ENCODE results near the gene NEDD4. TPM values are rescaled to one million over a fixed set of nuclear protein-coding genes. Genes with fewer than 3 reads are reported as not detected.

Gene NEDD4
- polyA plus RNA-seq, 2 of the 4 experiments (the other 2 are of a cell fraction): 56.4 to 78.8 TPM

GRCh38 chr15:55990516-55990915 lies 2.9 kb downstream of the NEDD4 start:
- TF ChIP-seq RCOR1 (IDR thresholded peaks at IDR 0.05; ENCODE audit: low read depth, low read length): no peak
- no peak for TF ChIP-seq ATOH8 (CRISPR knock-in tag; IDR thresholded peaks at IDR 0.05; ENCODE audit: low read depth)
- TF ChIP-seq CEBPB (IDR thresholded peaks at IDR 0.05): no peak
- TF ChIP-seq USF2 (IDR thresholded peaks at IDR 0.05): no peak
- Histone ChIP-seq H3K27ac (peak overlapping the region in 1 of 2 experiments; percentile 92; a peak in 2 of 6 replicates), H3K4me3 (no peak overlapping the region), H3K4me1 (peaks cover 30% of the 10 kb centered on the region), H3K4me2 (peak overlapping the region; percentile 92), H3K9me3 (no peaks in the 10 kb centered on the region)
- ChIA-PET CTCF (interaction anchor here (1.2 to 7.0 kb wide), 4 partner anchors 15 to 64 kb away, joined by 3 to 68 read pairs (median 4); no protein-coding TSS in a partner anchor), POLR2A (no interaction called here)
- no peak for DNase-seq (ENCODE audit: low read depth in 1 of 2, low spot score in 1 of 2)
- ATAC-seq: no peak
- no peak for FAIRE-seq
- 95% methylated on average over 2 of the region's 2 CpGs for WGBS (ENCODE audit: missing lambda C conversion rate)

GRCh38 chr15:55989383-55989782 lies 4.0 kb downstream of the NEDD4 start:
- POLR2A ChIA-PET: no interaction called here
- ATAC-seq: no peak

GRCh38 chr15:55981582-55982249 lies 11.7 kb downstream of the NEDD4 start:
- no peak overlapping the region for H3K4me2 ChIP-seq
- WGBS (ENCODE audit: missing lambda C conversion rate): 76% methylated on average over 2 of the region's 2 CpGs
- no peak for FAIRE-seq
- no peaks in the 10 kb centered on the region for H3K9me3 ChIP-seq
- H3K27ac ChIP-seq: no peak overlapping the region
- no peak for ATAC-seq
- no peak overlapping the region for H3K4me3 ChIP-seq
- TF ChIP-seq JUN (IDR thresholded peaks at IDR 0.05) (no peak), HMGXB4 (CRISPR knock-in tag; IDR thresholded peaks at IDR 0.05; ENCODE audit: borderline replicate concordance) (no peak)
- ChIA-PET CTCF (interaction anchor here (0.6 to 1.0 kb wide), 2 partner anchors 71 to 145 kb away, joined by 3 read pairs; no protein-coding TSS in a partner anchor), POLR2A (no interaction called here)
- H3K4me1 ChIP-seq: peaks cover 23% of the 10 kb centered on the region; the same call in 2 of the 3 replicates
- DNase-seq (ENCODE audit: low read depth in 1 of 2, low spot score in 1 of 2): no peak

More at GRCh38 chr15:55989383-55989782, 4.0 kb downstream of the NEDD4 start:
- CTCF ChIA-PET: interaction anchor here (0.6 to 7.0 kb wide), 12 partner anchors 11 to 626 kb away, joined by 3 to 68 read pairs (median 4); no protein-coding TSS in a partner anchor
- no peak for FAIRE-seq
- TF ChIP-seq MYC (IDR thresholded peaks at IDR 0.05; ENCODE audit: borderline replicate concordance, low read length): no peak
- TF ChIP-seq BCL3 (IDR thresholded peaks at IDR 0.05): no peak
- no peak for TF ChIP-seq SMC3 (IDR thresholded peaks at IDR 0.05)
- TF ChIP-seq KDM5A (IDR thresholded peaks at IDR 0.05): no peak
- Histone ChIP-seq H3K4me3 (no peak overlapping the region), H3K4me2 (no peak overlapping the region), H3K27ac (no peak overlapping the region), H3K9me3 (no peaks in the 10 kb centered on the region), H3K4me1 (peaks cover 23% of the 10 kb centered on the region)
- DNase-seq (ENCODE audit: low read depth in 1 of 2, low spot score in 1 of 2): peak in 1 of 2 experiments; percentile 24
- 89% methylated on average over 2 of the region's 2 CpGs for WGBS (ENCODE audit: missing lambda C conversion rate)

GRCh38 chr15:55980511-55980910 lies 12.9 kb downstream of the NEDD4 start:
- DNase-seq (ENCODE audit: low read depth in 1 of 2, low spot score in 1 of 2): no peak
- H3K4me2 ChIP-seq: no peak overlapping the region
- peaks cover 23% of the 10 kb centered on the region; the same call in 2 of the 3 replicates for H3K4me1 ChIP-seq
- H3K4me3 ChIP-seq: no peak overlapping the region
- ATAC-seq: no peak
- POLR2A ChIA-PET: no interaction called here
- 91% methylated on average over 4 of the region's 4 CpGs for WGBS (ENCODE audit: missing lambda C conversion rate)
- H3K9me3 ChIP-seq: no peaks in the 10 kb centered on the region
- no peak for FAIRE-seq
- CTCF ChIA-PET: interaction anchor here (0.6 to 0.7 kb wide), 2 partner anchors 67 to 1141 kb away, joined by 3 read pairs; no protein-coding TSS in a partner anchor
- H3K27ac ChIP-seq: no peak overlapping the region
- TF ChIP-seq CBX8 (IDR thresholded peaks at IDR 0.05): no peak
- TF ChIP-seq SREBF2 (IDR thresholded peaks at IDR 0.05): no peak
- TF ChIP-seq CHD2 (IDR thresholded peaks at IDR 0.05; ENCODE audit: low read length, partially characterized antibody): no peak
- TF ChIP-seq MAZ (IDR thresholded peaks at IDR 0.05; ENCODE audit: borderline replicate concordance, low read depth, low read length): no peak
- TF ChIP-seq ZFP36 (IDR thresholded peaks at IDR 0.05; ENCODE audit: borderline replicate concordance, partially characterized antibody): no peak
- no peak for TF ChIP-seq HMGXB4 (CRISPR knock-in tag; IDR thresholded peaks at IDR 0.05; ENCODE audit: borderline replicate concordance)
- TF ChIP-seq MYC (IDR thresholded peaks at IDR 0.05; ENCODE audit: borderline replicate concordance, low read length): no peak
- no peak for TF ChIP-seq HDAC2 (IDR thresholded peaks at IDR 0.05)
- no peak for TF ChIP-seq PBX3 (IDR thresholded peaks at IDR 0.05)
- TF ChIP-seq NFE2L2 (conservative IDR thresholded peaks at IDR 0.05; ENCODE audit: low read length): no peak
- TF ChIP-seq POLR2AphosphoS2 (conservative IDR thresholded peaks at IDR 0.05; ENCODE audit: low read length): no peak
- no peak for TF ChIP-seq NPAS2 (CRISPR knock-in tag; IDR thresholded peaks at IDR 0.05; ENCODE audit: borderline replicate concordance)
- no peak for TF ChIP-seq HEYL (CRISPR knock-in tag; IDR thresholded peaks at IDR 0.05)

Measured in A549 (cell line).